Effector memory CD8-positive, alpha-beta T cell (primary cell): ENCODE results near the gene SLIT3.

ENCODE experiments used
- ATAC-seq: fragments of 150-1000 bp; cut with Tn5 transposase; replicated peaks from 2 replicates; pipeline ENCODE4 v1.10.0; 2021; ENCODE audit warnings: mild to moderate bottlenecking, moderate library complexity
- DNase-seq, 3 experiments: peaks; one replicate each; pipeline ENCODE4 v3.0.0; 2021
- H3K27ac Mint-ChIP-seq, 2 donors: one replicate each; pipeline ENCODE4 v1.8.0; 2022; ENCODE audit warnings: mild to moderate bottlenecking in 2 of 2, mixed read lengths in 2 of 2, moderate library complexity in 2 of 2
- H3K27me3 Mint-ChIP-seq, 2 donors: one replicate each; pipeline ENCODE4 v1.8.0; 2022; ENCODE audit warnings: mixed read lengths in 2 of 2
- H3K36me3 Mint-ChIP-seq: one replicate; pipeline ENCODE4 v1.8.0; 2022; ENCODE audit warnings: mild to moderate bottlenecking, moderate library complexity, mixed read lengths; ENCODE audit not compliant: insufficient read depth
- H3K4me1 Mint-ChIP-seq, 2 donors: one replicate each; pipeline ENCODE4 v1.8.0; 2022; ENCODE audit warnings: low read depth in 2 of 2, mixed read lengths in 2 of 2
- H3K4me3 Mint-ChIP-seq, 2 donors: one replicate each; pipeline ENCODE4 v1.8.0; 2022; ENCODE audit warnings: mild to moderate bottlenecking in 2 of 2, mixed read lengths in 2 of 2, moderate library complexity in 2 of 2
- H3K9me3 Mint-ChIP-seq, 2 donors: one replicate each; pipeline ENCODE4 v1.8.0; 2022; ENCODE audit warnings: mixed read lengths in 2 of 2

Gene SLIT3

GRCh38 chr5:168879929-168880328, 421.0 kb downstream of the SLIT3 start:
- Mint-ChIP-seq H3K4me1 (no peaks in the 10 kb centered on the region), H3K9me3 (no peaks in the 10 kb centered on the region), H3K27ac (no peak overlapping the region), H3K36me3 (no peaks in the 10 kb centered on the region), H3K4me3 (no peak overlapping the region), H3K27me3 (peaks cover 21 to 33% of the 10 kb centered on the region in 2 donors)
- ATAC-seq (no peak), DNase-seq (no peak)

GRCh38 chr5:168879331-168879730, 421.6 kb downstream of the SLIT3 start:
- no peaks in the 10 kb centered on the region for H3K36me3 Mint-ChIP-seq
- ATAC-seq (no peak), DNase-seq (no peak)
- no peak overlapping the region for H3K4me3 Mint-ChIP-seq
- peaks cover 27 to 39% of the 10 kb centered on the region in 2 donors for H3K27me3 Mint-ChIP-seq
- no peaks in the 10 kb centered on the region for H3K4me1 Mint-ChIP-seq
- no peak overlapping the region for H3K27ac Mint-ChIP-seq
- no peaks in the 10 kb centered on the region for H3K9me3 Mint-ChIP-seq

GRCh38 chr5:168878135-168878745, 422.7 kb downstream of the SLIT3 start:
- no peak for ATAC-seq
- no peak for DNase-seq
- H3K27ac Mint-ChIP-seq, result no peak overlapping the region
- no peak overlapping the region for H3K4me3 Mint-ChIP-seq
- H3K36me3 Mint-ChIP-seq, result no peaks in the 10 kb centered on the region
- peaks cover 29 to 46% of the 10 kb centered on the region in 2 donors for H3K27me3 Mint-ChIP-seq
- no peaks in the 10 kb centered on the region for H3K4me1 Mint-ChIP-seq
- H3K9me3 Mint-ChIP-seq, result no peaks in the 10 kb centered on the region

- no peak overlapping the region for H3K4me3 Mint-ChIP-seq
- no peaks in the 10 kb centered on the region for H3K9me3 Mint-ChIP-seq
- DNase-seq, result no peak
- ATAC-seq, result no peak
- no peak overlapping the region for H3K27ac Mint-ChIP-seq
- H3K36me3 Mint-ChIP-seq, result no peaks in the 10 kb centered on the region
- no peaks in the 10 kb centered on the region for H3K4me1 Mint-ChIP-seq
- H3K27me3 Mint-ChIP-seq, result peaks cover 29 to 46% of the 10 kb centered on the region in 2 donors
These were observed 423.6 kb downstream of the SLIT3 start for GRCh38 chr5:168877132-168877892.

- ATAC-seq, result no peak
- no peaks in the 10 kb centered on the region for H3K4me1 Mint-ChIP-seq
- peaks cover 35 to 46% of the 10 kb centered on the region in 2 donors for H3K27me3 Mint-ChIP-seq
- DNase-seq, result no peak
- H3K27ac Mint-ChIP-seq, result no peak overlapping the region
- H3K4me3 Mint-ChIP-seq, result no peak overlapping the region
- no peaks in the 10 kb centered on the region for H3K9me3 Mint-ChIP-seq
- H3K36me3 Mint-ChIP-seq, result no peaks in the 10 kb centered on the region
These were observed 424.5 kb downstream of the SLIT3 start for GRCh38 chr5:168876419-168876818.

GRCh38 chr5:168875832-168876231, 425.1 kb downstream of the SLIT3 start:
- H3K27ac Mint-ChIP-seq, result no peak overlapping the region
- H3K4me3 Mint-ChIP-seq, result no peak overlapping the region
- no peak for ATAC-seq
- no peak for DNase-seq
- H3K4me1 Mint-ChIP-seq, result no peaks in the 10 kb centered on the region
- H3K9me3 Mint-ChIP-seq, result no peaks in the 10 kb centered on the region
- H3K27me3 Mint-ChIP-seq, result peaks cover 41 to 46% of the 10 kb centered on the region in 2 donors
- H3K36me3 Mint-ChIP-seq, result no peaks in the 10 kb centered on the region

GRCh38 chr5:168874713-168875380, 426.1 kb downstream of the SLIT3 start:
- Mint-ChIP-seq H3K4me1 (no peaks in the 10 kb centered on the region), H3K9me3 (no peaks in the 10 kb centered on the region), H3K27me3 (peaks cover 43 to 44% of the 10 kb centered on the region in 2 donors), H3K36me3 (no peaks in the 10 kb centered on the region), H3K4me3 (no peak overlapping the region), H3K27ac (no peak overlapping the region)
- DNase-seq, result no peak
- no peak for ATAC-seq

- Mint-ChIP-seq H3K27me3 (peaks cover 36 to 41% of the 10 kb centered on the region in 2 donors), H3K27ac (no peak overlapping the region), H3K36me3 (no peaks in the 10 kb centered on the region), H3K4me3 (no peak overlapping the region), H3K9me3 (no peaks in the 10 kb centered on the region), H3K4me1 (no peaks in the 10 kb centered on the region)
- DNase-seq (no peak), ATAC-seq (no peak)
These were observed 428.7 kb downstream of the SLIT3 start for GRCh38 chr5:168872246-168872645.

GRCh38 chr5:168870910-168871309, 430.0 kb downstream of the SLIT3 start:
- no peaks in the 10 kb centered on the region for H3K4me1 Mint-ChIP-seq
- peaks cover 25 to 33% of the 10 kb centered on the region in 2 donors for H3K27me3 Mint-ChIP-seq
- H3K9me3 Mint-ChIP-seq, result no peaks in the 10 kb centered on the region
- H3K27ac Mint-ChIP-seq, result no peak overlapping the region
- DNase-seq, result no peak
- no peaks in the 10 kb centered on the region for H3K36me3 Mint-ChIP-seq
- H3K4me3 Mint-ChIP-seq, result no peak overlapping the region
- ATAC-seq, result no peak

GRCh38 chr5:168869615-168870227, 431.2 kb downstream of the SLIT3 start:
- Mint-ChIP-seq H3K27ac (no peak overlapping the region), H3K4me3 (no peak overlapping the region), H3K36me3 (no peaks in the 10 kb centered on the region), H3K9me3 (no peaks in the 10 kb centered on the region), H3K4me1 (no peaks in the 10 kb centered on the region), H3K27me3 (peaks cover 15 to 21% of the 10 kb centered on the region in 2 donors)
- DNase-seq, result no peak
- ATAC-seq, result no peak

GRCh38 chr5:168867241-168867640, 433.7 kb downstream of the SLIT3 start:
- Mint-ChIP-seq H3K36me3 (no peaks in the 10 kb centered on the region), H3K9me3 (no peaks in the 10 kb centered on the region), H3K27ac (no peak overlapping the region), H3K4me3 (no peak overlapping the region), H3K4me1 (no peaks in the 10 kb centered on the region), H3K27me3 (peaks cover 11 to 15% of the 10 kb centered on the region in 2 donors)
- ATAC-seq (no peak), DNase-seq (no peak)

- no peak overlapping the region for H3K27ac Mint-ChIP-seq
These were observed 435.0 kb downstream of the SLIT3 start for GRCh38 chr5:168865968-168866367.

GRCh38 chr5:168863021-168863420, 437.9 kb downstream of the SLIT3 start:
- Mint-ChIP-seq H3K36me3 (no peaks in the 10 kb centered on the region), H3K4me1 (no peaks in the 10 kb centered on the region), H3K4me3 (no peak overlapping the region), H3K27me3 (peaks cover 9 to 14% of the 10 kb centered on the region in 2 donors), H3K27ac (no peak overlapping the region), H3K9me3 (no peaks in the 10 kb centered on the region)
- no peak for ATAC-seq
- no peak for DNase-seq

More at GRCh38 chr5:168865968-168866367, 435.0 kb downstream of the SLIT3 start:
- Mint-ChIP-seq H3K36me3 (no peaks in the 10 kb centered on the region), H3K27me3 (peaks cover 5 to 19% of the 10 kb centered on the region in 2 donors), H3K4me3 (no peak overlapping the region), H3K4me1 (no peaks in the 10 kb centered on the region), H3K9me3 (no peaks in the 10 kb centered on the region)
- DNase-seq (no peak), ATAC-seq (no peak)
